HCT116 (cell line): ENCODE measurements around the gene HPGDS.

ENCODE experiments used
- CTCF ChIP-seq, 3 experiments: fragments of 200-600 bp in 1 of 3; sonication (generic) in 1 of 3; IDR thresholded peaks in 2 of 3; conservative IDR thresholded peaks in 1 of 3; 2 replicates each; pipeline ENCODE4 v1.5.1; 2012 to 2017; ENCODE audit warnings: low read depth in 2 of 3, low read length in 2 of 3, antibody characterized with exemption in 1 of 3, borderline replicate concordance in 1 of 3, control low read depth in 1 of 3, mild to moderate bottlenecking in 1 of 3, mixed read lengths in 1 of 3, mixed run types in 1 of 3, moderate library complexity in 1 of 3; ENCODE audit not compliant: insufficient read depth in 1 of 3
- POLR2A ChIP-seq: IDR thresholded peaks from 2 replicates; pipeline ENCODE4 v1.7.0; 2011; ENCODE audit warnings: borderline replicate concordance; ENCODE audit not compliant: insufficient read depth, insufficient read length; ENCODE audit errors: extremely low read depth
- POLR2AphosphoS5 ChIP-seq: IDR thresholded peaks from 2 replicates; pipeline ENCODE4 v1.6.1; 2011; ENCODE audit warnings: mild to moderate bottlenecking, low read depth, low read length, moderate library complexity

GRCh38 chr4:94333866-94334265 lies 8.8 kb downstream of the HPGDS start:
- no peak for TF ChIP-seq CTCF (IDR thresholded peaks at IDR 0.05 in 2 of 3, conservative IDR thresholded peaks at IDR 0.05 in 1 of 3; ENCODE audit: borderline replicate concordance in 1 of 3, insufficient read depth in 1 of 3, low read depth in 2 of 3, low read length in 2 of 3)
- TF ChIP-seq POLR2A: no peak
- TF ChIP-seq POLR2AphosphoS5: no peak
